HepG2 (cell line): ENCODE measurements around the gene ANKRD53. TPM values are rescaled to one million over a fixed set of nuclear protein-coding genes. Genes with fewer than 3 reads are reported as not detected.

ENCODE experiments used
- ATAC-seq: fragments of 200-7000 bp; cut with Tn5 transposase; 3 replicates; pipeline ENCODE4 v1.9.1; 2020; ENCODE audit warnings: mild to moderate bottlenecking, moderate library complexity
- BruUV-seq: library from RNA; stranded (reverse); fragments of 400-500 nt; replicated peaks from 2 replicates; lab custom pipeline; 2021; lab: Mats Ljungman, UMichigan
- CTCF ChIA-PET: fragments of 300-600 bp; formaldehyde crosslinking; extraction: SDS; loops from one replicate; lab custom pipeline; 2021; ENCODE audit warnings: low total read pairs, inconsistent platforms, low intra/inter-chr PET ratio; lab: Yijun Ruan, JAX
- POLR2A ChIA-PET: fragments of 350-600 bp; sonication (Branson Sonifier 250); formaldehyde crosslinking; loops from one replicate; lab custom pipeline; 2020; ENCODE audit warnings: antibody characterized with exemption, inconsistent platforms; lab: Yijun Ruan, JAX
- DNase-seq: peaks from one replicate; pipeline ENCODE4 v3.0.0-alpha.2; 2015; ENCODE audit warnings: low spot score
- FAIRE-seq: peaks from 3 replicates; lab custom pipeline; 2011; peaks lifted over from hg19 to GRCh38; lab: Jason Lieb, UNC
- H2AFZ ChIP-seq: one replicate; pipeline ENCODE4 v1.6.1; 2011; ENCODE audit warnings: low read length, inconsistent platforms
- H3K27ac ChIP-seq: fragments of 300-600 bp; 3 replicates; pipeline ENCODE4 v1.8.0; 2011; ENCODE audit warnings: mixed run types, mild to moderate bottlenecking, mixed read lengths, low read length, inconsistent platforms; ENCODE audit not compliant: insufficient read depth; ENCODE audit errors: extremely low read length
- H3K27me3 ChIP-seq, 2 experiments: fragments of 200-600 bp in 1 of 2; 2 replicates in 1 of 2; 3 replicates in 1 of 2; pipeline versions ENCODE4 v1.6.0 to v1.8.0; 2011; ENCODE audit warnings: low read length in 2 of 2, mild to moderate bottlenecking in 2 of 2, moderate library complexity in 2 of 2, inconsistent platforms in 1 of 2; ENCODE audit not compliant: insufficient read depth in 2 of 2, control insufficient read depth in 1 of 2
- H3K36me3 ChIP-seq, 2 experiments: fragments of 200-600 bp in 1 of 2; replicated peaks in 1 of 2; 2 replicates in 1 of 2; 3 replicates in 1 of 2; pipeline versions ENCODE4 v1.5.1 to v1.8.0; 2011; ENCODE audit warnings: low read length in 2 of 2, inconsistent platforms in 1 of 2; ENCODE audit not compliant: insufficient read depth in 2 of 2, control insufficient read depth in 1 of 2
- H3K4me1 ChIP-seq: 2 replicates; pipeline ENCODE4 v1.5.1; 2012; ENCODE audit warnings: low read length, inconsistent platforms; ENCODE audit not compliant: insufficient read depth
- H3K4me2 ChIP-seq: 2 replicates; pipeline ENCODE4 v1.6.0; 2011; ENCODE audit warnings: low read depth, low read length, inconsistent platforms
- H3K4me3 ChIP-seq, 3 experiments: fragments of 200-600 bp in 1 of 3; sonication (generic), shearing (Covaris generic) in 1 of 3; replicated peaks in 1 of 3; 2 replicates each; pipeline ENCODE4 v1.5.1; 2011 to 2016; ENCODE audit warnings: low read length in 3 of 3, inconsistent platforms in 2 of 3, low read depth in 2 of 3, mild to moderate bottlenecking in 2 of 3, control low read depth in 1 of 3, mixed read lengths in 1 of 3; ENCODE audit not compliant: insufficient read depth in 1 of 3
- H3K79me2 ChIP-seq: one replicate; pipeline ENCODE4 v1.6.1; 2011; ENCODE audit warnings: low read length, inconsistent platforms; ENCODE audit not compliant: insufficient read depth
- H3K9ac ChIP-seq: 2 replicates; pipeline ENCODE4 v1.6.0; 2011; ENCODE audit warnings: mild to moderate bottlenecking, low read depth, low read length, inconsistent platforms; ENCODE audit not compliant: insufficient read depth
- H3K9me3 ChIP-seq: 2 replicates; pipeline ENCODE4 v1.5.1; 2012; ENCODE audit warnings: mild to moderate bottlenecking, low read length
- H4K20me1 ChIP-seq: 2 replicates; pipeline ENCODE4 v1.6.0; 2011; ENCODE audit warnings: inconsistent platforms, mild to moderate bottlenecking, low read length, moderate library complexity; ENCODE audit not compliant: insufficient read depth
- CHD4 ChIP-seq: fragments of 200-600 bp; sonication (generic); IDR thresholded peaks from 2 replicates; pipeline ENCODE4 v1.7.0; 2017; ENCODE audit warnings: mild to moderate bottlenecking, low read length, borderline replicate concordance
- FOXO4 ChIP-seq: sonication (generic); formaldehyde crosslinking; conservative IDR thresholded peaks from 2 replicates; pipeline ENCODE4 v1.8.1; 2023; ENCODE audit warnings: missing genetic modification reagents
- MED1 ChIP-seq: sonication (generic); formaldehyde crosslinking; IDR thresholded peaks from 2 replicates; pipeline ENCODE4 v1.4.0; 2020; ENCODE audit warnings: missing genetic modification reagents
- PHF5A ChIP-seq: IDR thresholded peaks from one replicate; pipeline ENCODE4 v1.6.1; 2018; ENCODE audit warnings: low read depth, missing genetic modification reagents; ENCODE audit not compliant: unreplicated experiment
- RELA ChIP-seq: sonication (generic); formaldehyde crosslinking; IDR thresholded peaks from 2 replicates; pipeline ENCODE4 v1.4.0; 2020; ENCODE audit warnings: missing genetic modification reagents
- YEATS4 ChIP-seq: sonication (generic); formaldehyde crosslinking; IDR thresholded peaks from 2 replicates; pipeline ENCODE4 v1.4.0; 2020; ENCODE audit warnings: missing genetic modification reagents, borderline replicate concordance
- ZFP90 ChIP-seq: sonication (generic); formaldehyde crosslinking; IDR thresholded peaks from 2 replicates; pipeline ENCODE4 v1.8.0; 2022; ENCODE audit warnings: missing genetic modification reagents, mild to moderate bottlenecking, inconsistent platforms, borderline replicate concordance
- ZMAT5 ChIP-seq: sonication (generic); formaldehyde crosslinking; IDR thresholded peaks from 2 replicates; pipeline ENCODE4 v1.5.0; 2020; ENCODE audit warnings: mild to moderate bottlenecking, low read depth, missing genetic modification reagents, borderline replicate concordance
- ZNF501 ChIP-seq: sonication (generic); formaldehyde crosslinking; IDR thresholded peaks from 2 replicates; pipeline ENCODE4 v1.5.1; 2020; ENCODE audit warnings: mild to moderate bottlenecking, moderate library complexity, missing genetic modification reagents
- ZNF761 ChIP-seq: sonication (generic); formaldehyde crosslinking; conservative IDR thresholded peaks from 2 replicates; pipeline ENCODE4 v1.4.0; 2020; ENCODE audit warnings: mild to moderate bottlenecking, missing genetic modification reagents
- ZNF766 ChIP-seq: sonication (generic); formaldehyde crosslinking; IDR thresholded peaks from 2 replicates; pipeline ENCODE4 v1.5.0; 2020; ENCODE audit warnings: missing genetic modification reagents, borderline replicate concordance
- WGBS: methylation state at CpG from one replicate; pipeline ENCODE4 v1.1.6; 2017; ENCODE audit warnings: low lambda C conversion rate; 5-methylcytosine and 5-hydroxymethylcytosine counted together
- in situ Hi-C: cut with HindIII; loops from 2 replicates; pipeline ENCODE4 v1.10.0; 2017; ENCODE audit warnings: low pct_unique_long_range_greater_than_20kb; ENCODE audit not compliant: extremely low pct_ligation_motif_present
- intact Hi-C: fragments of 100-400 bp; cut with micrococcal nuclease; formaldehyde crosslinking; loops from one replicate; pipeline ENCODE4 v1.10.0; 2022; ENCODE audit not compliant: unreplicated experiment
- polyA plus RNA-seq, 8 experiments: library from polyadenylated mRNA; depleted of rRNA in 3 of 8; stranded (reverse) in 7 of 8; unstranded in 1 of 8; fragments of >200 nt; fragmentation: Illumina TruSeq in 4 of 8; extraction: Trizol in 4 of 8; gene quantifications; 2 replicates each; pipeline versions ENCODE4 v1.2.1 to v1.2.3, GENCODE V29; 2011 to 2016; ENCODE audit warnings: low read depth in 4 of 8, missing spikeins in 1 of 8, mixed read lengths in 1 of 8; ENCODE audit not compliant: insufficient read depth in 1 of 8
- total RNA-seq, 5 experiments: library from RNA; depleted of rRNA; stranded (reverse); fragments of >200 nt; fragmentation: Illumina TruSeq; extraction: Trizol; gene quantifications; 2 replicates each; pipeline ENCODE4 v1.2.3, GENCODE V29; 2016; ENCODE audit warnings: low read depth in 1 of 5
- TF ChIP-seq, protein P1 (sequence below): IDR thresholded peaks from 2 replicates; pipeline ENCODE4 v1.6.1; 2018; ENCODE audit warnings: missing genetic modification reagents
- TF ChIP-seq, protein P2 (sequence below): sonication (generic); formaldehyde crosslinking; IDR thresholded peaks from 2 replicates; pipeline ENCODE4 v1.5.0; 2020; ENCODE audit warnings: missing genetic modification reagents
- TF ChIP-seq, protein P3 (sequence below): sonication (generic); formaldehyde crosslinking; IDR thresholded peaks from 2 replicates; pipeline ENCODE4 v1.5.1; 2020; ENCODE audit warnings: missing genetic modification reagents, mild to moderate bottlenecking, borderline replicate concordance

The ANKRD53 gene
- total and polyA plus RNA-seq, 2 of the 13 experiments (the other 11 are each of a cell fraction or from before 2014, with no cell fraction given) = 0.15 TPM; not detected in 1

GRCh38 chr2:71004857-71005256 is 26.4 kb downstream of the ANKRD53 start:
- in situ Hi-C loops = no loop called here
- TF ChIP-seq ZFP90 (CRISPR knock-in tag) (no peak), ZNF761 (CRISPR knock-in tag) (no peak), ZNF766 (no peak), MED1 (CRISPR knock-in tag) (no peak), CHD4 (no peak), ZNF501 (CRISPR knock-in tag) (no peak), FOXO4 (no peak), ZMAT5 (CRISPR knock-in tag) (no peak), PHF5A (no peak), RELA (no peak), YEATS4 (CRISPR knock-in tag) (no peak)
- TF ChIP-seq, protein P1, sequence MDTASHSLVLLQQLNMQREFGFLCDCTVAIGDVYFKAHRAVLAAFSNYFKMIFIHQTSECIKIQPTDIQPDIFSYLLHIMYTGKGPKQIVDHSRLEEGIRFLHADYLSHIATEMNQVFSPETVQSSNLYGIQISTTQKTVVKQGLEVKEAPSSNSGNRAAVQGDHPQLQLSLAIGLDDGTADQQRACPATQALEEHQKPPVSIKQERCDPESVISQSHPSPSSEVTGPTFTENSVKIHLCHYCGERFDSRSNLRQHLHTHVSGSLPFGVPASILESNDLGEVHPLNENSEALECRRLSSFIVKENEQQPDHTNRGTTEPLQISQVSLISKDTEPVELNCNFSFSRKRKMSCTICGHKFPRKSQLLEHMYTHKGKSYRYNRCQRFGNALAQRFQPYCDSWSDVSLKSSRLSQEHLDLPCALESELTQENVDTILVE (CRISPR knock-in tag) = no peak
- TF ChIP-seq, protein P2, sequence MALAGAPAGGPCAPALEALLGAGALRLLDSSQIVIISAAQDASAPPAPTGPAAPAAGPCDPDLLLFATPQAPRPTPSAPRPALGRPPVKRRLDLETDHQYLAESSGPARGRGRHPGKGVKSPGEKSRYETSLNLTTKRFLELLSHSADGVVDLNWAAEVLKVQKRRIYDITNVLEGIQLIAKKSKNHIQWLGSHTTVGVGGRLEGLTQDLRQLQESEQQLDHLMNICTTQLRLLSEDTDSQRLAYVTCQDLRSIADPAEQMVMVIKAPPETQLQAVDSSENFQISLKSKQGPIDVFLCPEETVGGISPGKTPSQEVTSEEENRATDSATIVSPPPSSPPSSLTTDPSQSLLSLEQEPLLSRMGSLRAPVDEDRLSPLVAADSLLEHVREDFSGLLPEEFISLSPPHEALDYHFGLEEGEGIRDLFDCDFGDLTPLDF (CRISPR knock-in tag) = no peak
- TF ChIP-seq, protein P3, sequence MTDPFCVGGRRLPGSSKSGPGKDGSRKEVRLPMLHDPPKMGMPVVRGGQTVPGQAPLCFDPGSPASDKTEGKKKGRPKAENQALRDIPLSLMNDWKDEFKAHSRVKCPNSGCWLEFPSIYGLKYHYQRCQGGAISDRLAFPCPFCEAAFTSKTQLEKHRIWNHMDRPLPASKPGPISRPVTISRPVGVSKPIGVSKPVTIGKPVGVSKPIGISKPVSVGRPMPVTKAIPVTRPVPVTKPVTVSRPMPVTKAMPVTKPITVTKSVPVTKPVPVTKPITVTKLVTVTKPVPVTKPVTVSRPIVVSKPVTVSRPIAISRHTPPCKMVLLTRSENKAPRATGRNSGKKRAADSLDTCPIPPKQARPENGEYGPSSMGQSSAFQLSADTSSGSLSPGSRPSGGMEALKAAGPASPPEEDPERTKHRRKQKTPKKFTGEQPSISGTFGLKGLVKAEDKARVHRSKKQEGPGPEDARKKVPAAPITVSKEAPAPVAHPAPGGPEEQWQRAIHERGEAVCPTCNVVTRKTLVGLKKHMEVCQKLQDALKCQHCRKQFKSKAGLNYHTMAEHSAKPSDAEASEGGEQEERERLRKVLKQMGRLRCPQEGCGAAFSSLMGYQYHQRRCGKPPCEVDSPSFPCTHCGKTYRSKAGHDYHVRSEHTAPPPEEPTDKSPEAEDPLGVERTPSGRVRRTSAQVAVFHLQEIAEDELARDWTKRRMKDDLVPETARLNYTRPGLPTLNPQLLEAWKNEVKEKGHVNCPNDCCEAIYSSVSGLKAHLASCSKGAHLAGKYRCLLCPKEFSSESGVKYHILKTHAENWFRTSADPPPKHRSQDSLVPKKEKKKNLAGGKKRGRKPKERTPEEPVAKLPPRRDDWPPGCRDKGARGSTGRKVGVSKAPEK (CRISPR knock-in tag) = no peak

More at GRCh38 chr2:71004857-71005256, 26.4 kb downstream of the ANKRD53 start:
- peaks cover 0 to 9% of the 10 kb centered on the region in 2 experiments; a peak in 2 of 5 replicates for H3K27me3 ChIP-seq
- no peaks in the 10 kb centered on the region for H3K9me3 ChIP-seq
- BruUV-seq = no TSS peak
- H3K4me3 ChIP-seq = no peak overlapping the region
- intact Hi-C loops = loop anchor here (5.0 kb wide), 1 partner anchor 62 kb away; the partner anchor contains the start of gene NAGK
- DNase-seq (no peak), FAIRE-seq (no peak), ATAC-seq (no peak)
- 50% methylated on average over 5 of the region's 6 CpGs for WGBS
- no peaks in the 10 kb centered on the region for H3K36me3 ChIP-seq
- H3K4me2 ChIP-seq = no peak overlapping the region
- CTCF ChIA-PET = no interaction called here
- no peak overlapping the region for H2AFZ ChIP-seq
- H3K27ac ChIP-seq = no peak overlapping the region
- no peaks in the 10 kb centered on the region for H4K20me1 ChIP-seq
- H3K79me2 ChIP-seq = no peaks in the 10 kb centered on the region
- no peak overlapping the region for H3K9ac ChIP-seq
- POLR2A ChIA-PET = no interaction called here
- H3K4me1 ChIP-seq = peaks cover 52% of the 10 kb centered on the region
